Neural cell (in vitro differentiated cells): ENCODE data around the gene IVNS1ABP. TPM values are rescaled to one million over a fixed set of nuclear protein-coding genes. Genes with fewer than 3 reads are reported as not detected.

Experiments used
- H2AFZ ChIP-seq: fragments of 200-600, 300-800 bp; sonication (generic), shearing (Covaris generic); 2 replicates; pipeline ENCODE4 v1.6.0; 2014; ENCODE audit warnings: low read depth, mild to moderate bottlenecking, antibody characterized with exemption, low read length, moderate library complexity
- H3F3A ChIP-seq: fragments of 200-600 bp; shearing (Covaris generic); 2 replicates; pipeline ENCODE4 v1.6.1; 2016; ENCODE audit warnings: mild to moderate bottlenecking, moderate library complexity, mixed read lengths, antibody characterized with exemption, low read length; ENCODE audit not compliant: insufficient read depth, poor library complexity, severe bottlenecking
- H3K27ac ChIP-seq: fragments of 200-600, 300-800 bp; sonication (generic), shearing (Covaris generic); 2 replicates; pipeline ENCODE4 v1.5.1; 2014; ENCODE audit warnings: mild to moderate bottlenecking, low read length, moderate library complexity
- H3K27me3 ChIP-seq: fragments of 300-800, 200-600 bp; sonication (generic), shearing (Covaris generic); 2 replicates; pipeline ENCODE4 v1.6.0; 2014; ENCODE audit warnings: mild to moderate bottlenecking, low read depth, low read length, moderate library complexity; ENCODE audit not compliant: insufficient read depth
- H3K36me3 ChIP-seq: fragments of 300-800, 200-600 bp; sonication (generic), shearing (Covaris generic); 2 replicates; pipeline ENCODE4 v1.5.1; 2014; ENCODE audit warnings: mild to moderate bottlenecking, antibody characterized with exemption, low read length, moderate library complexity; ENCODE audit not compliant: insufficient read depth
- H3K4me2 ChIP-seq: fragments of 300-800, 200-600 bp; sonication (generic), shearing (Covaris generic); 2 replicates; pipeline ENCODE4 v1.6.0; 2014; ENCODE audit warnings: mild to moderate bottlenecking, low read length
- H3K4me3 ChIP-seq: fragments of 300-800, 200-600 bp; sonication (generic), shearing (Covaris generic); 2 replicates; pipeline ENCODE4 v1.5.1; 2014; ENCODE audit warnings: mild to moderate bottlenecking, low read length, moderate library complexity
- H3K79me2 ChIP-seq: fragments of 200-600 bp; shearing (Covaris generic); replicated peaks from 2 replicates; pipeline ENCODE4 v1.6.0; 2014; ENCODE audit warnings: mild to moderate bottlenecking, low read length, moderate library complexity; ENCODE audit not compliant: insufficient read depth
- H3K9ac ChIP-seq: fragments of 300-800, 200-600 bp; sonication (generic), shearing (Covaris generic); 2 replicates; pipeline ENCODE4 v1.6.1; 2016; ENCODE audit warnings: mild to moderate bottlenecking, low read length, mixed read lengths
- H3K9me2 ChIP-seq: fragments of 200-600 bp; shearing (Covaris generic); 2 replicates; pipeline ENCODE4 v1.6.1; 2016; ENCODE audit warnings: mild to moderate bottlenecking, low read length, mixed read lengths; ENCODE audit not compliant: insufficient read depth
- H3K9me3 ChIP-seq: fragments of 200-600, 300-800 bp; sonication (generic), shearing (Covaris generic); 2 replicates; pipeline ENCODE4 v1.6.1; 2016; ENCODE audit warnings: mild to moderate bottlenecking, mixed run types, low read length, moderate library complexity, mixed read lengths
- H4K20me1 ChIP-seq: fragments of 200-600 bp; shearing (Covaris generic); 2 replicates; pipeline ENCODE4 v1.6.1; 2016; ENCODE audit warnings: mild to moderate bottlenecking, mixed run types; ENCODE audit not compliant: insufficient read depth
- EP300 ChIP-seq: fragments of 450-650 bp; conservative IDR thresholded peaks from 2 replicates; pipeline ENCODE4 v1.6.1; 2014; ENCODE audit warnings: antibody characterized with exemption, mild to moderate bottlenecking, moderate library complexity; ENCODE audit not compliant: poor library complexity, severe bottlenecking
- EZH2 ChIP-seq: fragments of 200-600, 300-800 bp; shearing (Covaris generic), sonication (generic); IDR thresholded peaks from 2 replicates; pipeline ENCODE4 v1.6.1; 2014; ENCODE audit warnings: antibody characterized with exemption, low read length, borderline replicate concordance, mild to moderate bottlenecking; ENCODE audit not compliant: insufficient read depth, poor library complexity, severe bottlenecking
- MXI1 ChIP-seq: fragments of 450-650 bp; conservative IDR thresholded peaks from 2 replicates; pipeline ENCODE4 v1.6.1; 2014; ENCODE audit warnings: antibody characterized with exemption, mild to moderate bottlenecking; ENCODE audit not compliant: poor library complexity, severe bottlenecking
- POLR2AphosphoS5 ChIP-seq: IDR thresholded peaks from 2 replicates; pipeline ENCODE4 v1.6.1; 2012
- RAD21 ChIP-seq: fragments of 450-650 bp; conservative IDR thresholded peaks from 2 replicates; pipeline ENCODE4 v1.6.1; 2014; ENCODE audit warnings: antibody characterized with exemption, mild to moderate bottlenecking, moderate library complexity
- REST ChIP-seq: IDR thresholded peaks from 2 replicates; pipeline ENCODE4 v1.6.1; 2012; ENCODE audit warnings: borderline replicate concordance
- SMC3 ChIP-seq: fragments of 450-650 bp; conservative IDR thresholded peaks from 2 replicates; pipeline ENCODE4 v1.6.1; 2014; ENCODE audit warnings: antibody characterized with exemption, mild to moderate bottlenecking, moderate library complexity; ENCODE audit not compliant: poor library complexity
- TAF1 ChIP-seq: IDR thresholded peaks from 2 replicates; pipeline ENCODE4 v1.6.1; 2012; ENCODE audit warnings: low read depth
- polyA plus RNA-seq: library from polyadenylated mRNA; depleted of rRNA; stranded (reverse); fragments of >200 nt; gene quantifications from 2 replicates; pipeline ENCODE4 v1.2.3, GENCODE V29; 2014
- TF ChIP-seq, protein P1 (sequence below): fragments of 450-650 bp; IDR thresholded peaks from 2 replicates; pipeline ENCODE4 v1.5.1; 2014; ENCODE audit warnings: antibody characterized with exemption, mild to moderate bottlenecking, moderate library complexity; ENCODE audit not compliant: poor library complexity, severe bottlenecking

Gene IVNS1ABP
- polyA plus RNA-seq, 1 donor from 2014 or later, result 208 TPM

DNA sequence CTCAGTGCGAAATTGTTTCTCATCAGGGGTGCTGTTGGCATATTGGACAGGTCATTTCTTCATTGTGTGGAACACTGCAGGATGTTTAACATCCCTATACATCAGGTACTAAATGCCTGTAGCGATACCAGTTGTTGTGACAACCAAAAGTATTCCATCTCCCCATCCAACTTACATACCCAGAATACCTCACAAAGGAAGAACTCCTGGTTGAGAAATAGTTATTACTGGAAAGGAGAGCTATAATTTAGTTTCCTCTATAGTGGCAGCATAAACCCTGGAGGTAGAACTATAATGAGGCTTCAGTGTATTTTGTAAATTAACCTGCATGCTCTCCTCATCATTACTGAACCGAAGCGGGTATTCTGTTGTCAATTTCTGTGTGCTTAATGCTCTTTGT is 45.1 kb downstream of the IVNS1ABP start:
- no peaks in the 10 kb centered on the region for H3F3A ChIP-seq
- H3K36me3 ChIP-seq, result no peaks in the 10 kb centered on the region
- no peak overlapping the region for H3K9ac ChIP-seq
- H4K20me1 ChIP-seq, result no peaks in the 10 kb centered on the region
- H3K27me3 ChIP-seq, result no peaks in the 10 kb centered on the region
- no peaks in the 10 kb centered on the region for H3K9me3 ChIP-seq
- no peak overlapping the region for H3K27ac ChIP-seq
- H3K79me2 ChIP-seq, result no peaks in the 10 kb centered on the region
- no peak overlapping the region for H3K4me3 ChIP-seq
- H3K9me2 ChIP-seq, result no peaks in the 10 kb centered on the region
- no peak overlapping the region for H3K4me2 ChIP-seq
- TF ChIP-seq SMC3 (no peak), POLR2AphosphoS5 (peak; percentile 77), EP300 (peak; percentile 27)
- TF ChIP-seq, protein P1, sequence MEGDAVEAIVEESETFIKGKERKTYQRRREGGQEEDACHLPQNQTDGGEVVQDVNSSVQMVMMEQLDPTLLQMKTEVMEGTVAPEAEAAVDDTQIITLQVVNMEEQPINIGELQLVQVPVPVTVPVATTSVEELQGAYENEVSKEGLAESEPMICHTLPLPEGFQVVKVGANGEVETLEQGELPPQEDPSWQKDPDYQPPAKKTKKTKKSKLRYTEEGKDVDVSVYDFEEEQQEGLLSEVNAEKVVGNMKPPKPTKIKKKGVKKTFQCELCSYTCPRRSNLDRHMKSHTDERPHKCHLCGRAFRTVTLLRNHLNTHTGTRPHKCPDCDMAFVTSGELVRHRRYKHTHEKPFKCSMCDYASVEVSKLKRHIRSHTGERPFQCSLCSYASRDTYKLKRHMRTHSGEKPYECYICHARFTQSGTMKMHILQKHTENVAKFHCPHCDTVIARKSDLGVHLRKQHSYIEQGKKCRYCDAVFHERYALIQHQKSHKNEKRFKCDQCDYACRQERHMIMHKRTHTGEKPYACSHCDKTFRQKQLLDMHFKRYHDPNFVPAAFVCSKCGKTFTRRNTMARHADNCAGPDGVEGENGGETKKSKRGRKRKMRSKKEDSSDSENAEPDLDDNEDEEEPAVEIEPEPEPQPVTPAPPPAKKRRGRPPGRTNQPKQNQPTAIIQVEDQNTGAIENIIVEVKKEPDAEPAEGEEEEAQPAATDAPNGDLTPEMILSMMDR, result no peak
- no peak overlapping the region for H2AFZ ChIP-seq

- Histone ChIP-seq H2AFZ (no peak overlapping the region), H3K79me2 (no peaks in the 10 kb centered on the region), H3K9ac (no peak overlapping the region), H3K9me3 (no peaks in the 10 kb centered on the region), H3K36me3 (no peaks in the 10 kb centered on the region), H3K4me3 (no peak overlapping the region), H3K27me3 (no peaks in the 10 kb centered on the region), H3K4me2 (no peak overlapping the region), H4K20me1 (no peaks in the 10 kb centered on the region), H3F3A (no peaks in the 10 kb centered on the region), H3K9me2 (no peaks in the 10 kb centered on the region), H3K27ac (no peak overlapping the region)
- no peak for TF ChIP-seq POLR2AphosphoS5
- TF ChIP-seq, protein P1, result no peak
- TF ChIP-seq MXI1, result no peak
Measured at GRCh38 chr1:185268352-185268751, 48.7 kb downstream of the IVNS1ABP start.

DNA sequence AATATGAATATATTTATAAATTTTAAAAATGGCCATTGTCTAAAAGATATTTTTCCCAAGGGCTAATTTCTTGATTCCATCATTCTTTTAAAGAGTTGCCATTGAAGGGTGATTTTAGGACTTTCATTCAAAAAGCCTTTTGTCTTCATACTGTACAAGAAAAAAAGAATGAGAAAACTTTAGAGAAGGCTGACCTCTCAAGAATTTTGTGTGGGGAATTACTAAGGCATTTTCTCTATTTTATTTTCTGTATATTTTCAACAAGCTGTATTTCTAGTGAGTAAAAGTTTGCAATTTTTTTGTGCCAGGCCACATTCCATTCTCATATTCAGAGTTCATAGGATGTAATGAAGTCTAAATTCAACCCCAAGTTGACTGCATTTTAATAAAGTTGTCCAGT is 49.3 kb downstream of the IVNS1ABP start:
- Histone ChIP-seq H4K20me1 (no peaks in the 10 kb centered on the region), H3K4me3 (no peak overlapping the region), H3K27ac (no peak overlapping the region), H3K9ac (no peak overlapping the region), H3F3A (no peaks in the 10 kb centered on the region), H2AFZ (no peak overlapping the region), H3K79me2 (no peaks in the 10 kb centered on the region), H3K27me3 (no peaks in the 10 kb centered on the region), H3K9me2 (no peaks in the 10 kb centered on the region), H3K9me3 (no peaks in the 10 kb centered on the region), H3K36me3 (no peaks in the 10 kb centered on the region), H3K4me2 (no peak overlapping the region)
- no peak for TF ChIP-seq SMC3
- no peak for TF ChIP-seq EP300
- TF ChIP-seq POLR2AphosphoS5, result no peak
- TF ChIP-seq RAD21, result no peak
- TF ChIP-seq MXI1, result no peak
- no peak for TF ChIP-seq EZH2
- TF ChIP-seq TAF1, result no peak
- TF ChIP-seq REST, result no peak
- TF ChIP-seq, protein P1, result no peak
